Heart right ventricle (tissue), 16 donors: ENCODE results near the gene CAMKV. TPM values are rescaled to one million over a fixed set of nuclear protein-coding genes. Genes with fewer than 3 reads are reported as not detected.
"Not testable (repeated sequence)": the region's sequence is repeated elsewhere in the genome, so short reads cannot be mapped to it uniquely, and the experiment has no call there.

Experiments
- ATAC-seq, 8 donors: fragments of 200-7000 bp; cut with Tn5 transposase; one replicate each; pipeline ENCODE4 v1.9.1; 2020; ENCODE audit warnings: mild to moderate bottlenecking in 8 of 8, moderate library complexity in 8 of 8, moderate number of reproducible peaks in 1 of 8
- DNase-seq, 2 donors: peaks; one replicate each; pipeline ENCODE4 v3.0.0-alpha.2; 2020
- H3K27ac ChIP-seq, 10 donors: fragments of 200-600 bp; sonication (generic) in 2 of 10; one replicate each; pipeline versions ENCODE4 v1.5.0 to v1.8.0; 2020 to 2022; ENCODE audit warnings: mild to moderate bottlenecking in 3 of 10
- H3K27me3 ChIP-seq, 7 donors: fragments of 200-600 bp; one replicate each; pipeline ENCODE4 v1.8.0; 2021 to 2022; ENCODE audit warnings: mild to moderate bottlenecking in 2 of 7
- H3K36me3 ChIP-seq, 9 donors: fragments of 200-600 bp; sonication (generic) in 1 of 9; one replicate each; pipeline versions ENCODE4 v1.5.0 to v1.8.0; 2020 to 2022; ENCODE audit warnings: mild to moderate bottlenecking in 2 of 9
- H3K4me1 ChIP-seq, 9 donors: fragments of 200-600 bp; sonication (generic) in 1 of 9; one replicate each; pipeline versions ENCODE4 v1.5.0 to v1.8.0; 2020 to 2022; ENCODE audit warnings: mild to moderate bottlenecking in 4 of 9
- H3K4me3 ChIP-seq, 10 donors: fragments of 200-600 bp; sonication (generic) in 2 of 10; one replicate each; pipeline versions ENCODE4 v1.5.0 to v1.8.0; 2020 to 2022; ENCODE audit warnings: mild to moderate bottlenecking in 7 of 10, moderate library complexity in 2 of 10
- H3K9me3 ChIP-seq, 11 donors: fragments of 200-600 bp in 10 of 11; sonication (generic) in 2 of 11; one replicate each; pipeline versions ENCODE4 v1.5.0 to v1.8.0; 2013 to 2022; ENCODE audit warnings: mild to moderate bottlenecking in 2 of 11, control low read depth in 1 of 11, moderate library complexity in 1 of 11
- WGBS, 2 donors: extraction: QIAGEN DNeasy Blood & Tissue Kit; methylation state at CpG; one replicate each; pipeline ENCODE4 v1.1.7; 2013; ENCODE audit warnings: inconsistent platforms in 1 of 2; 5-methylcytosine and 5-hydroxymethylcytosine counted together
- intact Hi-C, 10 donors: fragments of 100-400 bp; cut with DNase I; formaldehyde crosslinking; loops; one replicate each; pipeline versions ENCODE4 v1.11.1 to v1.14.2; 2022
- polyA plus RNA-seq, 2 donors: library from polyadenylated mRNA; stranded (reverse); fragments of 200-250 nt; gene quantifications; one replicate each; pipeline ENCODE4 v1.2.3, GENCODE V29; 2013
- total RNA-seq, 10 donors: library from RNA; stranded (reverse); fragmentation: NEBNext Ultra II Directional in 3 of 10; extraction: Animal tissue kit (Norgen Biotek cat#: 25700) in 3 of 10; gene quantifications; one replicate each; pipeline versions ENCODE4 v1.2.1 to v1.2.4, GENCODE V29; 2021 to 2023
- TF ChIP-seq, protein P1 (sequence below), 9 donors: fragments of 200-600 bp; sonication (generic) in 2 of 9; IDR thresholded peaks; one replicate each; pipeline versions ENCODE4 v1.5.0 to v1.8.0; 2021 to 2022; ENCODE audit warnings: antibody characterized with exemption in 9 of 9, mild to moderate bottlenecking in 5 of 9, moderate library complexity in 1 of 9
- donor health status: Arrhythmogenic right ventricular cardiomyopathy.
- donor health status: ischemic (EF 13 %, LVEDD 7.1; RV severe dilation, severe dysfunction).
- donor health status: healthy with polysubstance abuse.
- donor health status: DM: no; HTN: yes; CAD: no.
- donor health status: DM: no; HTN: no; CAD: no.
- donor health status: ischemic (EF 25% LVEDD 6.9; RV normal size, moderate dysfunction).
- donor health status: ischemic (EF 25% LVEDD 5.7; RV mildly dilated, moderate dysfunction).
- donor health status: healthy.
- donor health status: DM: yes; HTN: yes; CAD: no.
- donor health status: Ischemic cardiomyopathy.
- donor health status: ischemic (EF 35%, LVEDD 5.7; RV mildly dilated, moderate dysfunction).
- donor health status: nonischemic (EF 11% LVEDD 7.7; RV severe dilation, severe dysfunction).
- donor health status: DM: yes; HTN: yes; CAD: no.
- donor health status: PGD.
- donor health status: ischemic (EF 29% LVEDD 5.4; RV normal size, mild dysfunction).
- donor health status: nonischemic (EF 23%, LVEDD 6.1; RV moderate dilation, normal function).

Gene CAMKV
- total and polyA plus RNA-seq, 12 donors: not detected

DNA sequence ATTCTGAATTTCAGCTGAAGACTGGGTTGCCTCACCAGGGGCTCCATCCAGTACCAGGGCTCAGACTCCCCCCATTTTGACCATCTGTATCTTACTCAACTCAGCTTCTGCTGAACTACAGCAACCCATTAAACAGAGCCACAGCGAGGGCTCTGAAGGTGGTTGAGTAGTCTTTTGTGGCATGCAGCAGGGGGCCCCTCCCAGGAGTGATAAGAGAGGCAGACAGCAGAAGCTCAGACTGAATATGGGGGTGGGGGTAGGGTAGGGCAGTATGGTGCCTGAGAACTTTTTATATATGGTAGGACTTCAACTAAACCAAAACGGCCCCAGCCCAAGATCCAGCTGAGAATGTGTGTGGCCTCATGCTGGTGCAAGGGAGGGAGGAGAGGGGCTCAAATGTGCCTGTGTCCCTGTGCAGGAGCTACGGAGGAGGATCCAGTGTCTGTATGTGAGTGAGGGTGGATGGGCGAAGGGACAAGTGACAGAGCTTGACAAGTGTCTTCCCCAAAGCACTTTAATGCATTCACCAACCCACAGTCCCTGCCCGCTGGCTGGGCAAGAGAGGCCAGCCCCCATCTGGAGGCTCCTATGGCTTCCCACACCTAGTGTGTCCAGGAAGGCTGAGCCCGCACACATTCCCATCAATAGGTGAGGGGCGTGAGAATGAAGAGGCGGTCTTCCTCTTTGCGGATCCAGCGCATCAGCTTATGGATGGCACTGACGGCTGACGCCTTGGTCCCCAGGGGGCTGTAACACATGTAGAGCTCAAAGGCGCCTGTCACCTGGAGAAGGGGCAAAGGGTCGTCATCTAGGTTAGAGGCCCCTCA lies 38.9 kb upstream of the CAMKV start:
- intact Hi-C loops: loop anchor here (5.0 to 10.0 kb wide), 9 partner anchors 54 to 371 kb away; partner anchors contain the start of genes INKA1 (in 3 of the 10), CDHR4 (in 1 of the 10), GMPPB (in 1 of the 10) and TRAIP (in 1 of the 10)
- WGBS, 2 donors: 90 to 92% methylated on average over 14 of the region's 14 CpGs
- ATAC-seq: no peak
- DNase-seq: no peak
- Histone ChIP-seq H3K4me3 (no peak overlapping the region), H3K9me3 (no peaks in the 10 kb centered on the region), H3K27ac (no peak overlapping the region), H3K4me1 (peaks cover 2 to 32% (median 24%) of the 10 kb centered on the region in 9 donors), H3K36me3 (peaks cover 0 to 52% (median 11%) of the 10 kb centered on the region in 9 donors), H3K27me3 (no peaks in the 10 kb centered on the region)
- TF ChIP-seq, protein P1, sequence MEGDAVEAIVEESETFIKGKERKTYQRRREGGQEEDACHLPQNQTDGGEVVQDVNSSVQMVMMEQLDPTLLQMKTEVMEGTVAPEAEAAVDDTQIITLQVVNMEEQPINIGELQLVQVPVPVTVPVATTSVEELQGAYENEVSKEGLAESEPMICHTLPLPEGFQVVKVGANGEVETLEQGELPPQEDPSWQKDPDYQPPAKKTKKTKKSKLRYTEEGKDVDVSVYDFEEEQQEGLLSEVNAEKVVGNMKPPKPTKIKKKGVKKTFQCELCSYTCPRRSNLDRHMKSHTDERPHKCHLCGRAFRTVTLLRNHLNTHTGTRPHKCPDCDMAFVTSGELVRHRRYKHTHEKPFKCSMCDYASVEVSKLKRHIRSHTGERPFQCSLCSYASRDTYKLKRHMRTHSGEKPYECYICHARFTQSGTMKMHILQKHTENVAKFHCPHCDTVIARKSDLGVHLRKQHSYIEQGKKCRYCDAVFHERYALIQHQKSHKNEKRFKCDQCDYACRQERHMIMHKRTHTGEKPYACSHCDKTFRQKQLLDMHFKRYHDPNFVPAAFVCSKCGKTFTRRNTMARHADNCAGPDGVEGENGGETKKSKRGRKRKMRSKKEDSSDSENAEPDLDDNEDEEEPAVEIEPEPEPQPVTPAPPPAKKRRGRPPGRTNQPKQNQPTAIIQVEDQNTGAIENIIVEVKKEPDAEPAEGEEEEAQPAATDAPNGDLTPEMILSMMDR (IDR thresholded peaks at IDR 0.05): no peak

DNA sequence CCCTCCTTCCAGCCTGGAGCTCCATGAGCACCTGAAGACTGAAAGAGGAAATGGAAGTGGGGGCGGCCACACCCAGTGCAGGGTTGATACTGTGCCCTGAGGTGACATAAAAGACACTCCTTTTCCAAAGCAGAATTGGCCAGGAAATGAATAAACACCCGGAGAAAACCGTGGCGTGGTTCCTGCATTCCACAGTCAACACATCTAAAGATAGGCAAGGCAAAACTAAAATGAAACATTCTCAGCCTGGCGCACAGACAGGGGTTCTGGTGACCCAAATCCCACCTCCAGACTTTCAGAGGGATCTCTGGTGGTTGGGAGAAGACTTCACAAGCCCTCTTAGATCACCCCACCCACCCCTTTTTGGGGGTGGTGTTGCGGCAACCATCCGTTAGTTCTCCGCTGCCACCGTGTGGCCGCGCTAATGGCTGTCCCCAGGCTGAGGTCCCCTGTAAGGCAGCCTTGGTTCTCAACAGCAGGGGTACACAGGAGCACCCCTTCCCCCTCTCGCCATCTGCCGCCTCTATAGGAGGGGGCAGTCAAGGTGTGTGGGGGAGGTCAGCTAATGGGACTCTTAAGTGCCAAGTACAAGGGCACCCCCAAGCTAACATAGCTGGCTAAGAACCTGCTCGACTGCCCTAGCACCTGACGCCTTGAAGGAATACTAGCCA lies 36.5 kb upstream of the CAMKV start:
- no peaks in the 10 kb centered on the region for H3K9me3 ChIP-seq
- peak overlapping the region in 8 of 10 donors; percentile 0 to 41 (median 34) for H3K4me3 ChIP-seq
- WGBS, 2 donors: 18 to 19% methylated on average over 15 of the region's 15 CpGs
- H3K36me3 ChIP-seq: peaks cover 0 to 32% (median 11%) of the 10 kb centered on the region in 9 donors
- ATAC-seq (peak; percentile 49 to 83 (median 60)), DNase-seq (peak; percentile 49 to 54)
- intact Hi-C loops: loop anchor here (2.0 to 10.0 kb wide), 10 partner anchors 51 to 369 kb away; partner anchors contain the start of genes INKA1 (in 7 of the 10), CDHR4 (in 1 of the 10), GMPPB (in 1 of the 10) and TRAIP (in 1 of the 10)
- TF ChIP-seq, protein P1 (IDR thresholded peaks at IDR 0.05): peak; percentile 50 to 90 (median 69)
- peak overlapping the region in 8 of 10 donors; percentile 37 to 71 (median 65) for H3K27ac ChIP-seq
- no peaks in the 10 kb centered on the region for H3K27me3 ChIP-seq
- peaks cover 8 to 52% (median 30%) of the 10 kb centered on the region in 9 donors for H3K4me1 ChIP-seq

DNA sequence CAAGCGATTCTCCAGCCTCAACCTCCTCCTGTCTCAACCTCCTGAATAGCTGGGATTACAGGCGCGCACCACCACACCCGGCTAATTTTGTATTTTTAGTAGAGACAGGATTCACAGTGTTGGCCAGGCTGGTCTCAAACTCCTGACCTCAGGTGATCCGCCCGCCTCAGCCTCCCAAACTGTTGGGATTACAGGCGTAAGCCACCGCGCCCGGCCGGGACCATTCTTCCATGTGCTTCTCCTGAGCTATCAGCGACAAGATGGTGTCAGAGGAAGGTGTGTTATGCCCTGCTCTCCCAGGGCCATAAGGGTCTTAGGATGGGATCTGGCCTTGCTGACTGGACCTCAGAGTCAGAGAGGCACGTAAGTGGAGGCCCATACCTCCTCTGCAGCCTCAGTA lies 34.7 kb upstream of the CAMKV start:
- H3K36me3 ChIP-seq: peaks cover 0 to 14% (median 0%) of the 10 kb centered on the region in 9 donors
- H3K27me3 ChIP-seq, H3K4me3 ChIP-seq, H3K9me3 ChIP-seq, ATAC-seq, DNase-seq: not testable (repeated sequence)
- peaks cover 8 to 61% (median 39%) of the 10 kb centered on the region in 9 donors for H3K4me1 ChIP-seq
- WGBS, 2 donors: 94 to 96% methylated on average over 13 of the region's 13 CpGs
- peak overlapping the region in 7 of 10 donors; percentile 28 to 80 (median 58) for H3K27ac ChIP-seq
- intact Hi-C loops: loop anchor here in 8 of 10 donors (1.0 to 10.0 kb wide), 9 partner anchors 42 to 200 kb away; partner anchors contain the start of genes TRAIP (in 4 of the 8) and GMPPB (in 1 of the 8)

DNA sequence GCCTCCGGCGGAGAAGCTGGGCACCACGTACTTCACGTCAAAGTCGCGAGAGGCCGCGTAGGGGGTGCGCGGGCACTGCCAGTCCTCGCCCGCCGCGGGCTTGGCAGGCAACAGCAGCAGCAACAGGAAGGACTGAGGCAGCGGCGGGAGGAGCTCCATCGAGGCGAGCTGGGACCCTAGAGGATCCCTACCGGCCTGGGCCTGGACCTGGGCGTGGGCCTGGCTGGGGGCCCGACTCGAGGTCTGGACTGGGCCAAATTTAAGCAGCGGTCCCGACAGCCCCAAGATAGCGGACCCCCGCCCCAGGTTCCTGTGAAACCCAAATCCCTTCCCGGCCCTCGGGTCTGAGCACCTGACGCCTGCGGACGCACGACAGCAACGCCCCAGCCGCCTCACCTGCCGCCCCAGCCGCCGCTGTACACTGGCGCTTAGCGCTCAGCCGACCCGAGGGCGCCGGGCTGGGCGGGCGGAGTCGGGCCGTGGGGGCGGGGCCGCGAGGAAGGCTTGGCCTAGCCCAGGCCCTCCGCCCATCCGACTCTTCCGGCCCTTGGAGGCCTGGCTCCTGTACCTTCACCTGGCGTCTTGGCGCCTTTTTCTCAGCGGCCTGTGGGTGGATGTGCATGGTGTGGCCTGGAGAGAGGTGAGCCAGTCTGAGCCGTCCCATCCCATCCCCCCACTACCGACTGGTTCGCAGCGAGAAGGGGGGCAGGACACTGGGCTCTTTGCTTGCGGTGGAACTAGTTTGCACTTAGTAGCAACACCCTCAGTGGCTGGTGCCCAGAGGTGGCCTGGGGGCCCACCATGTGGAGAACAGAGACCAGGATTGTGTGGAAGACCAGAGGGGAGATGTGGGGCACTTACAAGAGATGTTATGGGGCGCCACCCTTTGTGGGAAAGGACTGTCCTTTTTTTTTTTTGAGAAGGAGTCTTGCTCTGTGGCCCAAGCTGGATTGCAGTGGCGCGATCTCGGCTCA lies 34.0 kb upstream of the CAMKV start, which contains the start of gene MST1R:
MST1R (minus strand) TSS at position 423 of the 974 bp plus-strand sequence; CDS start at position 159, 264 bp downstream.
- TF ChIP-seq, protein P1 (IDR thresholded peaks at IDR 0.05): no peak
- peak; percentile 66 to 81 for DNase-seq
- H3K4me1 ChIP-seq: peaks cover 8 to 61% (median 39%) of the 10 kb centered on the region in 9 donors
- H3K27ac ChIP-seq: peak within 1 kb of the TSS in 9 of 10 donors; percentile 28 to 80 (median 58)
- peak within 1 kb of the TSS; percentile 18 to 60 (median 46) for H3K4me3 ChIP-seq
- WGBS, 2 donors: 28 to 36% methylated on average over 65 of the region's 65 CpGs
- no peaks in the 10 kb centered on the region for H3K27me3 ChIP-seq
- H3K9me3 ChIP-seq: no peaks in the 10 kb centered on the region
- ATAC-seq: peak; percentile 72 to 92 (median 84)
- H3K36me3 ChIP-seq: peaks cover 0 to 7% (median 0%) of the 10 kb centered on the region in 9 donors
- intact Hi-C loops: loop anchor here in 8 of 10 donors (1.0 to 10.0 kb wide), 10 partner anchors 41 to 199 kb away; partner anchors contain the start of genes TRAIP (in 4 of the 8), GMPPB (in 1 of the 8) and INKA1 (in 1 of the 8)
